OCI-LY1 (cell line): ENCODE data around the gene BCLAF3.

Source experiments
- CTCF ChIP-seq: fragments of 200-600 bp; sonication (generic), shearing (Covaris generic); IDR thresholded peaks from 2 replicates; pipeline ENCODE4 v1.5.1; 2017; ENCODE audit warnings: mild to moderate bottlenecking, antibody characterized with exemption, low read length, moderate library complexity, mixed read lengths
- EZH2 ChIP-seq: fragments of 200-600 bp; sonication (generic), shearing (Covaris generic); IDR thresholded peaks from 2 replicates; pipeline ENCODE4 v1.8.0; 2017; ENCODE audit warnings: borderline replicate concordance, mixed run types, mild to moderate bottlenecking, antibody characterized with exemption, low read length, moderate library complexity, mixed read lengths

- TF ChIP-seq EZH2 (no peak), CTCF (no peak)
These were observed 26.7 kb downstream of the BCLAF3 start for GRCh38 chrX:19964017-19964710.
